PC-3 (cell line): ENCODE results near the gene CSRP1. TPM values are rescaled to one million over a fixed set of nuclear protein-coding genes. Genes with fewer than 3 reads are reported as not detected.
"Not testable (repeated sequence)": the region's sequence is repeated elsewhere in the genome, so short reads cannot be mapped to it uniquely, and the experiment has no call there.

ENCODE experiments used
- ATAC-seq: fragments of 200-7000 bp; cut with Tn5 transposase; 2 replicates; pipeline ENCODE4 v1.9.1; 2020; ENCODE audit warnings: mild to moderate bottlenecking, moderate library complexity
- BruUV-seq: library from RNA; stranded (reverse); fragments of 400-500 nt; replicated peaks from 2 replicates; lab custom pipeline; 2021; lab: Mats Ljungman, UMichigan
- CTCF ChIA-PET: fragments of 300-600 bp; sonication (Branson Sonifier 250); formaldehyde crosslinking; loops from one replicate; lab custom pipeline; 2022; ENCODE audit warnings: antibody characterized with exemption; lab: Charles Lee
- POLR2A ChIA-PET: fragments of 300-600 bp; sonication (Branson Sonifier 250); formaldehyde crosslinking; loops from one replicate; lab custom pipeline; 2022; ENCODE audit warnings: antibody characterized with exemption; ENCODE audit not compliant: unreplicated experiment; lab: Charles Lee
- DNase-seq: peaks from one replicate; pipeline ENCODE4 v3.0.0-alpha.2; 2015
- H2AFZ ChIP-seq: fragments of 300-600 bp; sonication (generic); 2 replicates; pipeline ENCODE4 v1.6.0; 2016; ENCODE audit warnings: antibody characterized with exemption, low read length
- H3F3A ChIP-seq: fragments of 300-600 bp; sonication (generic); one replicate; pipeline ENCODE4 v1.6.0; 2017; ENCODE audit warnings: antibody characterized with exemption, low read length, control low read depth, mild to moderate bottlenecking; ENCODE audit not compliant: unreplicated experiment
- H3K27ac ChIP-seq: fragments of 300-600 bp; sonication (generic); 2 replicates; pipeline ENCODE4 v1.5.1; 2016; ENCODE audit warnings: mild to moderate bottlenecking, low read length
- H3K27me3 ChIP-seq: fragments of 300-600 bp; sonication (generic); 2 replicates; pipeline ENCODE4 v1.6.1; 2016; ENCODE audit warnings: low read length, mixed read lengths
- H3K36me3 ChIP-seq: fragments of 300-600 bp; sonication (generic); 2 replicates; pipeline ENCODE4 v1.6.1; 2016; ENCODE audit warnings: low read depth, mixed run types, low read length, mixed read lengths
- H3K4me1 ChIP-seq: fragments of 300-600 bp; sonication (generic); 2 replicates; pipeline ENCODE4 v1.5.1; 2016; ENCODE audit warnings: low read length; ENCODE audit not compliant: insufficient read depth
- H3K4me2 ChIP-seq: fragments of 300-600 bp; sonication (generic); 2 replicates; pipeline ENCODE4 v1.6.0; 2016; ENCODE audit warnings: low read length
- H3K4me3 ChIP-seq: fragments of 300-600 bp; sonication (generic); 2 replicates; pipeline ENCODE4 v1.5.1; 2016; ENCODE audit warnings: mild to moderate bottlenecking, low read length, mixed read lengths
- H3K79me2 ChIP-seq: fragments of 300-600 bp; sonication (generic); 2 replicates; pipeline ENCODE4 v1.6.1; 2017; ENCODE audit warnings: low read length, mixed read lengths
- H3K9ac ChIP-seq: fragments of 300-600 bp; sonication (generic); 2 replicates; pipeline ENCODE4 v1.6.0; 2016; ENCODE audit warnings: mild to moderate bottlenecking, low read length
- H3K9me2 ChIP-seq: fragments of 300-600 bp; sonication (generic); replicated peaks from 2 replicates; pipeline ENCODE4 v1.6.1; 2016; ENCODE audit warnings: mixed run types, low read length, mixed read lengths
- H3K9me3 ChIP-seq: fragments of 300-600 bp; sonication (generic); 2 replicates; pipeline ENCODE4 v1.6.1; 2016; ENCODE audit warnings: low read length, mixed read lengths
- H4K20me1 ChIP-seq: fragments of 300-600 bp; sonication (generic); 2 replicates; pipeline ENCODE4 v1.6.1; 2016; ENCODE audit warnings: low read length, mixed read lengths
- CTCF ChIP-seq: fragments of 300-600 bp; sonication (generic); conservative IDR thresholded peaks from 2 replicates; pipeline ENCODE4 v1.5.1; 2017; ENCODE audit warnings: antibody characterized with exemption, low read depth, mild to moderate bottlenecking, low read length
- EZH2 ChIP-seq: fragments of 300-600 bp; sonication (generic); IDR thresholded peaks from one replicate; pipeline ENCODE4 v1.6.1; 2017; ENCODE audit warnings: antibody characterized with exemption, mild to moderate bottlenecking, low read length; ENCODE audit not compliant: unreplicated experiment
- EZH2phosphoT487 ChIP-seq: fragments of 300-600 bp; sonication (generic); IDR thresholded peaks from 2 replicates; pipeline ENCODE4 v1.6.1; 2018; ENCODE audit warnings: mild to moderate bottlenecking, antibody characterized with exemption, low read length, borderline replicate concordance
- intact Hi-C: fragments of 100-400 bp; cut with micrococcal nuclease; formaldehyde crosslinking; loops from 2 replicates; pipeline ENCODE4 v1.9.0; 2023
- total RNA-seq: library from RNA; depleted of rRNA; stranded (reverse); fragments of >200 nt; gene quantifications from 2 replicates; pipeline ENCODE4 v1.2.3, GENCODE V29; 2014

CSRP1 gene
- total RNA-seq, 1 experiment from 2014 or later = 147 TPM

GRCh38 chr1:201495551-201496295 is 11.2 kb downstream of the CSRP1 start:
- no peaks in the 10 kb centered on the region for H3K27me3 ChIP-seq
- intact Hi-C loops = no loop called here
- peaks cover 27% of the 10 kb centered on the region for H3K79me2 ChIP-seq
- peaks cover 3% of the 10 kb centered on the region for H3K4me1 ChIP-seq
- TF ChIP-seq EZH2phosphoT487 (no peak), EZH2 (no peak), CTCF (no peak)
- no peak overlapping the region for H3K9ac ChIP-seq
- H3K9me3 ChIP-seq = no peaks in the 10 kb centered on the region
- CTCF ChIA-PET = no interaction called here
- no peak overlapping the region for H3K4me2 ChIP-seq
- H3K27ac ChIP-seq = no peak overlapping the region
- peaks cover 25% of the 10 kb centered on the region for H3K36me3 ChIP-seq
- H3K4me3 ChIP-seq = no peak overlapping the region
- H3K9me2 ChIP-seq = no peaks in the 10 kb centered on the region
- no peak overlapping the region for H2AFZ ChIP-seq
- POLR2A ChIA-PET = no interaction called here
- BruUV-seq = no TSS peak
- H4K20me1 ChIP-seq = no peaks in the 10 kb centered on the region
- DNase-seq (no peak), ATAC-seq (no peak)
- no peaks in the 10 kb centered on the region for H3F3A ChIP-seq

- Histone ChIP-seq H3K9me3 (no peaks in the 10 kb centered on the region), H3K27ac (no peak overlapping the region), H3K4me3 (no peak overlapping the region), H3K36me3 (peaks cover 29% of the 10 kb centered on the region), H2AFZ (no peak overlapping the region), H3K79me2 (peaks cover 10% of the 10 kb centered on the region; the same call in 1 of the 2 replicates), H3K9ac (no peak overlapping the region), H3K9me2 (no peaks in the 10 kb centered on the region), H3F3A (peaks cover 4% of the 10 kb centered on the region), H3K4me1 (peaks cover 19% of the 10 kb centered on the region), H3K27me3 (no peaks in the 10 kb centered on the region), H3K4me2 (no peak overlapping the region), H4K20me1 (no peaks in the 10 kb centered on the region)
- DNase-seq (no peak), ATAC-seq (no peak)
- no TSS peak for BruUV-seq
- no peak for TF ChIP-seq CTCF
- no peak for TF ChIP-seq EZH2
- no peak for TF ChIP-seq EZH2phosphoT487
- intact Hi-C loops = no loop called here
- CTCF ChIA-PET = no interaction called here
- POLR2A ChIA-PET = no interaction called here
Measured at GRCh38 chr1:201493757-201494617, 12.9 kb downstream of the CSRP1 start.

- POLR2A ChIA-PET, H3K79me2 ChIP-seq, H3K9ac ChIP-seq, DNase-seq, BruUV-seq, H3K27me3 ChIP-seq, H3K27ac ChIP-seq, H3K9me3 ChIP-seq, H3K4me3 ChIP-seq, ATAC-seq, H2AFZ ChIP-seq, intact Hi-C loops, H4K20me1 ChIP-seq, H3F3A ChIP-seq, H3K9me2 ChIP-seq, H3K4me2 ChIP-seq: not testable (repeated sequence)
- H3K36me3 ChIP-seq = peaks cover 36% of the 10 kb centered on the region
- CTCF ChIA-PET = interaction anchor here (0.5 kb wide), 1 partner anchor 20 kb away, joined by 3 read pairs; no protein-coding TSS in a partner anchor
- peaks cover 27% of the 10 kb centered on the region for H3K4me1 ChIP-seq
Measured at GRCh38 chr1:201493026-201493656, 13.8 kb downstream of the CSRP1 start.
